Neutrophil (primary cell): ENCODE measurements around the gene FAM3D.

Source experiments
- H3K27ac ChIP-seq: fragments of 200-600 bp; sonication (generic); 2 replicates; pipeline ENCODE4 v1.5.1; 2016; ENCODE audit warnings: mild to moderate bottlenecking, moderate library complexity
- H3K27me3 ChIP-seq: fragments of 200-600 bp; sonication (generic); 2 replicates; pipeline ENCODE4 v1.6.0; 2016; ENCODE audit warnings: mild to moderate bottlenecking
- H3K36me3 ChIP-seq: fragments of 200-600 bp; sonication (generic); 2 replicates; pipeline ENCODE4 v1.5.1; 2017
- H3K4me1 ChIP-seq, 2 experiments: fragments of 200-600 bp in 1 of 2; sonication (generic) in 1 of 2; 1 replicate in 1 of 2; 2 replicates in 1 of 2; pipeline versions ENCODE4 v1.5.1 to v1.6.1; 2013 to 2016; ENCODE audit warnings: low read depth in 1 of 2, low read length in 1 of 2, mild to moderate bottlenecking in 1 of 2, moderate library complexity in 1 of 2; ENCODE audit not compliant: control insufficient read depth in 1 of 2, insufficient read depth in 1 of 2
- H3K4me3 ChIP-seq, 2 experiments: fragments of 200-600 bp in 1 of 2; sonication (generic) in 1 of 2; 1 replicate in 1 of 2; 2 replicates in 1 of 2; pipeline ENCODE4 v1.5.1; 2013 to 2016; ENCODE audit warnings: low read depth in 1 of 2, low read length in 1 of 2, mild to moderate bottlenecking in 1 of 2, moderate library complexity in 1 of 2
- H3K9me3 ChIP-seq: fragments of 200-600 bp; sonication (generic); 2 replicates; pipeline ENCODE4 v1.5.1; 2016
- TF ChIP-seq, protein P1 (sequence below): fragments of 200-600 bp; sonication (generic); IDR thresholded peaks from 2 replicates; pipeline ENCODE4 v1.5.1; 2016; ENCODE audit warnings: antibody characterized with exemption

FAM3D gene

DNA sequence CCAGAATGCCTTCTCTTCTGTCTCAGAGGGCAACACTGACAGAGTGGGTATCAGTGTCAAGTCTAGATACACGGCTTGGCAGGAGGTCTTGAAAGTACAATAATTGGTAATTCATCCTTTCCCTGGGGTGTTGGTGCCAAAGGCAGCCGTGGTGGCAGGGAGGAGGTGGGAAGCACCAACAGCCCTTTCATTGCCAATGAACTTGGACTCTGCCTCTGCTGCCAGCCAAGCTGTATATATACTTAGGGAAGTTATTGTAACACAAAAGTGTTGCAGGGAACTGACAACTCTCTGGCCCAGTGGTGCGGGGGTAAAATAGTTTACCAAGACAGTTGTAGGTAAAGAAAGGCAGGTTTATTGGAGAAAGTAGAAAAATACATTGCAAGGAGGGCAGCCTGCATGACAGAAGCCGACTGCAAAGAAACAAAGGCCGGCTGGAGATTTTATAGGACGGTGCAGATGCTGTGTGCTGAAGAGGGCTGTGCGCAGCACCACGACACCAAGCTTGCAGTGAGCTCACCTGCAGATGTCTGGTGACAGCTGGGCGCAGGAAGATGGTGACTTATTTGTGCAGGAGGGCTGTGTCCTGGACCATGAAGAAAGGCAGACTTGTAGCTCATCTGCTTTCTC lies 4.0 kb upstream of the FAM3D start:
- TF ChIP-seq, protein P1, sequence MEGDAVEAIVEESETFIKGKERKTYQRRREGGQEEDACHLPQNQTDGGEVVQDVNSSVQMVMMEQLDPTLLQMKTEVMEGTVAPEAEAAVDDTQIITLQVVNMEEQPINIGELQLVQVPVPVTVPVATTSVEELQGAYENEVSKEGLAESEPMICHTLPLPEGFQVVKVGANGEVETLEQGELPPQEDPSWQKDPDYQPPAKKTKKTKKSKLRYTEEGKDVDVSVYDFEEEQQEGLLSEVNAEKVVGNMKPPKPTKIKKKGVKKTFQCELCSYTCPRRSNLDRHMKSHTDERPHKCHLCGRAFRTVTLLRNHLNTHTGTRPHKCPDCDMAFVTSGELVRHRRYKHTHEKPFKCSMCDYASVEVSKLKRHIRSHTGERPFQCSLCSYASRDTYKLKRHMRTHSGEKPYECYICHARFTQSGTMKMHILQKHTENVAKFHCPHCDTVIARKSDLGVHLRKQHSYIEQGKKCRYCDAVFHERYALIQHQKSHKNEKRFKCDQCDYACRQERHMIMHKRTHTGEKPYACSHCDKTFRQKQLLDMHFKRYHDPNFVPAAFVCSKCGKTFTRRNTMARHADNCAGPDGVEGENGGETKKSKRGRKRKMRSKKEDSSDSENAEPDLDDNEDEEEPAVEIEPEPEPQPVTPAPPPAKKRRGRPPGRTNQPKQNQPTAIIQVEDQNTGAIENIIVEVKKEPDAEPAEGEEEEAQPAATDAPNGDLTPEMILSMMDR: no peak
- no peaks in the 10 kb centered on the region for H3K36me3 ChIP-seq
- no peaks in the 10 kb centered on the region for H3K27me3 ChIP-seq
- no peak overlapping the region for H3K4me3 ChIP-seq
- no peak overlapping the region for H3K27ac ChIP-seq
- no peaks in the 10 kb centered on the region for H3K9me3 ChIP-seq
- peaks cover 0 to 13% of the 10 kb centered on the region in 2 experiments for H3K4me1 ChIP-seq

DNA sequence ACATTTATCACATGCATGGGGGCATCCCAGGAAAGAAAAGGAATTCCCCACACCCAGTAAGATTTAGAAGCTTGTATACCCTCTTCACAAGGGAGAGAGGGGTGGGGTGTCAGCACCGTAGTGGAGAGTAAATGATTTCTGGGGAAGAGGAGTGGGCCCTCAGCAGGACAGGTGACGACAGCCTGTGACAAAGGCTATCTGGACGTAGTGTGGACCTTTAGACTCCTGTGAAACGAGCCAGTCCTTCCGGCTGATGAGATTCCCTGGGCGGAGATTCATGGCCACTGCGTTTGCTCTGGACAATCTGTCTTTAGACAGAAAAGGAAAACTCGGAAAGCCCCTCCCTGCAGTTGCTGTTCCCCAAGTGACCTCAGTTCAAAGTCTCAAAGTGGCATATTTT lies 1.7 kb upstream of the FAM3D start:
- Histone ChIP-seq H3K27ac (no peak overlapping the region), H3K9me3 (no peaks in the 10 kb centered on the region), H3K4me1 (peaks cover 0 to 13% of the 10 kb centered on the region in 2 experiments), H3K36me3 (no peaks in the 10 kb centered on the region), H3K27me3 (no peaks in the 10 kb centered on the region), H3K4me3 (no peak overlapping the region)
- TF ChIP-seq, protein P1: no peak

DNA sequence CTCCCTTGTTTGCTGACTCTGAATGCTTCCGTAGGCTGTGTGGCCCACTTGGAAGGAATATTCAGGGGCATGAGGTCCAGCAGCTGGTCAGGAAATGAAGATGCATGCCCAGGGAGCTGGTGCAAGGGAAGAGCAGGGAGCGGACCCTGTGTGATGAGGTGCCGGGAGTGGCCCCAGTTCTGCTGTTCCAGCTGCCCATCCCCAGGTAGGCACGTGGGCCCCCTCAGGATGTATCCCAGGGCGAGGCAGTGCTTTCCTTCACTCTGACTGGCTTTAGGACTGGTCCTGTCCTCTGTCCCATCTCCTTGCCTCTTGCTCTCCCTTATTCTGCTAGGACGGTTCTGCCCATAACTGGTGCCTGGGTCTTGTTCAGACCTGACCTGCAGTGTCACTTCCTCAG lies 1.1 kb upstream of the FAM3D start:
- H3K27me3 ChIP-seq: no peaks in the 10 kb centered on the region
- no peaks in the 10 kb centered on the region for H3K9me3 ChIP-seq
- no peak overlapping the region for H3K4me3 ChIP-seq
- TF ChIP-seq, protein P1: no peak
- H3K27ac ChIP-seq: peak overlapping the region; percentile 82
- H3K36me3 ChIP-seq: no peaks in the 10 kb centered on the region
- peaks cover 0 to 13% of the 10 kb centered on the region in 2 experiments for H3K4me1 ChIP-seq

DNA sequence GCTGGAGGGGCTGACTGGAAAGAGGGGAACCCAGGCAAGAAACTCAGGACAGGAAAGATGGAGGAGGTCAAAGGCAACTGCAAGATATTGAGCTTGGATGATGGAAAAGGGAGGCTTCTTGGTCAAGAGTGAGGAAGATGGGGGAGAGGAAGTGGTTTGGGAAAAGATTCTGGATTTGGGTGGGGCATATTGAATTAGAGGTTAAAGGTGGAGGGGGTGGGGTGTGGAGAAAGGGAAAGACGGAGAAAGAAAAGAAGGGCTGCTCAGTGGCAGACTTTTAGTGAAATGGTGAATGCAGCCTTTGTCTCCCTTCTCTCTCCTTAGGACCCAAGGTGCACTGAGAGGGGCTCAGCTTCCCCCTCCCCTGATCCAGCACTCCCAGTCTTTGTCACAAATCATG lies 655 bp upstream of the FAM3D start:
- H3K4me3 ChIP-seq: no peak overlapping the region
- H3K27me3 ChIP-seq: no peaks in the 10 kb centered on the region
- H3K4me1 ChIP-seq: peaks cover 0 to 13% of the 10 kb centered on the region in 2 experiments
- H3K27ac ChIP-seq: peak overlapping the region; percentile 82
- TF ChIP-seq, protein P1: no peak
- H3K36me3 ChIP-seq: no peaks in the 10 kb centered on the region
- H3K9me3 ChIP-seq: no peaks in the 10 kb centered on the region

DNA sequence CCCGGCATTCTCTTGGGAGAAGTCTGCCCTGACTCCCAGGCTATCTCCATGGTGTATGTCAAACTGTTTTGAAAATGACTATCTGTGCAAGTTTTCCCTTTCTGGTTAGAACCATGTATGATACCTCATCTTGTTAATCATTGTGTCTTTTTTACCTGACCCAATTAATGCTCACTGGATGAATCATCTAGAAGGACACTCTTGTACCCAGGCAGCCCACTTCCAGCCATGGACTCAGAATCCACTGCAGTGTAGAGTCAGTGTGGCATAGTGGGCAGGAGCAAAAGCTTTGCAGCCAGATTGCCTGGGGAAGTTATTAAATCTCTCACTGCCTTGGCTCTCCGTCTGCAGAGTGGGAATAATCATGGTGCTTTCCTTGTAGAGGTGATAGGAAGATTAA lies 1.2 kb downstream of the FAM3D start:
- Histone ChIP-seq H3K27me3 (no peaks in the 10 kb centered on the region), H3K36me3 (no peaks in the 10 kb centered on the region), H3K9me3 (no peaks in the 10 kb centered on the region), H3K4me1 (peaks cover 0 to 13% of the 10 kb centered on the region in 2 experiments), H3K27ac (no peak overlapping the region), H3K4me3 (no peak overlapping the region)
- TF ChIP-seq, protein P1: no peak
